Measurements from ENCODE around the gene DEPDC4.

GRCh38 chr12:100266585-100266834, 369 bp downstream of the DEPDC4 start:
- TF ChIP-seq CTCF (conservative IDR thresholded peaks at IDR 0.05 in 1 of 2, IDR thresholded peaks at IDR 0.05 in 1 of 2; ENCODE audit: extremely low read depth in 1 of 2, insufficient read depth in 1 of 2, low read depth in 1 of 2, low read length in 2 of 2) (no peak), EZH2 (IDR thresholded peaks at IDR 0.05; ENCODE audit: borderline replicate concordance, low read length) (no peak)
